Heart left ventricle (tissue), 16 donors: ENCODE data around the gene TTYH1. TPM values are rescaled to one million over a fixed set of nuclear protein-coding genes. Genes with fewer than 3 reads are reported as not detected.

ENCODE experiments used
- ATAC-seq, 4 donors: fragments of 200-7000 bp; cut with Tn5 transposase; one replicate each; pipeline ENCODE4 v1.9.1; 2020 to 2022; ENCODE audit warnings: moderate library complexity in 4 of 4, mild to moderate bottlenecking in 3 of 4, moderate number of reproducible peaks in 1 of 4
- DNase-seq, 5 donors: peaks; one replicate each; pipeline ENCODE4 v3.0.0-alpha.2; 2020
- H3K27ac ChIP-seq, 12 donors: fragments of 200-600 bp; sonication (generic) in 4 of 12; one replicate each; pipeline versions ENCODE4 v1.5.0 to v1.8.0; 2016 to 2022; ENCODE audit warnings: mild to moderate bottlenecking in 2 of 12
- H3K27me3 ChIP-seq, 9 donors: fragments of 200-600 bp; sonication (generic) in 2 of 9; one replicate each; pipeline versions ENCODE4 v1.5.1 to v1.8.0; 2016 to 2022; ENCODE audit warnings: mild to moderate bottlenecking in 3 of 9
- H3K36me3 ChIP-seq, 9 donors: fragments of 200-600 bp; sonication (generic) in 2 of 9; one replicate each; pipeline versions ENCODE4 v1.5.0 to v1.8.0; 2018 to 2022; ENCODE audit warnings: mild to moderate bottlenecking in 2 of 9
- H3K4me1 ChIP-seq, 12 donors: fragments of 200-600 bp; sonication (generic) in 4 of 12; one replicate each; pipeline versions ENCODE4 v1.5.0 to v1.8.0; 2016 to 2022; ENCODE audit warnings: mild to moderate bottlenecking in 3 of 12
- H3K4me3 ChIP-seq, 12 donors: fragments of 200-600 bp; sonication (generic) in 4 of 12; one replicate each; pipeline versions ENCODE4 v1.5.0 to v1.8.0; 2017 to 2022; ENCODE audit warnings: mild to moderate bottlenecking in 9 of 12, moderate library complexity in 4 of 12
- H3K9me3 ChIP-seq, 12 donors: fragments of 200-600 bp; sonication (generic) in 4 of 12; one replicate each; pipeline versions ENCODE4 v1.5.0 to v1.8.0; 2016 to 2022; ENCODE audit warnings: mild to moderate bottlenecking in 1 of 12
- POLR2A ChIP-seq, 2 donors: fragments of 450-650 bp; IDR thresholded peaks; one replicate each; pipeline ENCODE4 v1.6.1; 2017; ENCODE audit warnings: antibody characterized with exemption in 2 of 2, mild to moderate bottlenecking in 2 of 2, moderate library complexity in 2 of 2
- WGBS, 4 donors: extraction: QIAGEN DNeasy Blood & Tissue Kit in 2 of 4; methylation state at CpG; one replicate each; pipeline versions ENCODE4 v1.1.5 to v1.1.7; 2013 to 2018; 5-methylcytosine and 5-hydroxymethylcytosine counted together
- intact Hi-C, 10 donors: fragments of 100-400 bp; cut with DNase I; formaldehyde crosslinking; loops; one replicate each; pipeline versions ENCODE4 v1.11.1 to v1.14.2; 2022
- polyA plus RNA-seq, 2 donors: library from polyadenylated mRNA; stranded (reverse); fragments of 200-250 nt; gene quantifications; one replicate each; pipeline ENCODE4 v1.2.3, GENCODE V29; 2013
- total RNA-seq, 9 donors: library from RNA; depleted of rRNA in 2 of 9; stranded (reverse); fragments of >200 nt in 2 of 9; fragmentation: NEBNext Ultra II Directional in 3 of 9; extraction: Animal tissue kit (Norgen Biotek cat#: 25700) in 3 of 9; gene quantifications; one replicate each; pipeline versions ENCODE4 v1.1.0 to v1.2.4, GENCODE V29; 2016 to 2023
- TF ChIP-seq, protein P1 (sequence below), 12 donors: fragments of 200-600 bp; sonication (generic) in 4 of 12; IDR thresholded peaks; one replicate each; pipeline versions ENCODE4 v1.5.0 to v1.8.0; 2018 to 2022; ENCODE audit warnings: antibody characterized with exemption in 12 of 12, mild to moderate bottlenecking in 5 of 12
- donor health status: ischemic (EF 13 %, LVEDD 7.1; RV severe dilation, severe dysfunction).
- donor health status: healthy with polysubstance abuse.
- donor health status: DM: no; HTN: yes; CAD: no.
- donor health status: DM: no; HTN: no; CAD: no.
- donor health status: ischemic (EF 25% LVEDD 6.9; RV normal size, moderate dysfunction).
- donor health status: ischemic (EF 25% LVEDD 5.7; RV mildly dilated, moderate dysfunction).
- donor health status: healthy.
- donor health status: DM: yes; HTN: yes; CAD: no.
- donor health status: ischemic (EF 35%, LVEDD 5.7; RV mildly dilated, moderate dysfunction).
- donor health status: nonischemic (EF 11% LVEDD 7.7; RV severe dilation, severe dysfunction).
- donor health status: DM: yes; HTN: yes; CAD: no.
- donor health status: PGD.
- donor health status: ischemic (EF 29% LVEDD 5.4; RV normal size, mild dysfunction).
- donor health status: nonischemic (EF 23%, LVEDD 6.1; RV moderate dilation, normal function).

TTYH1 gene
- total and polyA plus RNA-seq, 11 donors = 0.46 to 6.9 (median 1.1) TPM

DNA sequence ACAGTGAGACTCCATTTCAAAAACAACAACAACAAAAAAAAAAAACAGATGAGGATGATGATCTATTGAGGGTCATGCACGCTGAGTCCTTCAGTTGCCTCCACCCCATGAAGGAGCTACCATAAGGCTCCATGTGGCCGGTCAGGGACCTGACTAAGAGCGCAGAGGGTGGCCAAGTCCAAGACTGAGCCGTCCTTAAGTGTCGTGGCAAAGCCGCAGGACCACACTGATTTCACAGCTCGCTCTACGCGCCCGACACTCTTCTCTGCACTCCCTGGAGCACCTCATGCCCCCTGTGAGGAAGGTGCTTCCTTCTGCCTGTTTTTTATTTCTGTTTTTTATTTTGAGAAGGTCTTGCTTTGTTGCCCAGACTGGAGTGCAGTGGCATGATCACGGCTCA lies 12.3 kb downstream of the TTYH1 start:
- no peak for TF ChIP-seq POLR2A (IDR thresholded peaks at IDR 0.05)
- 83 to 87% (median 85%) methylated on average over 11 of the region's 11 CpGs for WGBS, 4 donors
- intact Hi-C loops = no loop called here
- H3K27me3 ChIP-seq = peaks cover 6 to 75% (median 19%) of the 10 kb centered on the region in 9 donors
- no peak overlapping the region for H3K27ac ChIP-seq
- ATAC-seq (no peak), DNase-seq (no peak)
- H3K9me3 ChIP-seq = no peaks in the 10 kb centered on the region
- no peaks in the 10 kb centered on the region for H3K36me3 ChIP-seq
- H3K4me1 ChIP-seq = peaks cover 0 to 20% (median 14%) of the 10 kb centered on the region in 12 donors
- H3K4me3 ChIP-seq = no peak overlapping the region

DNA sequence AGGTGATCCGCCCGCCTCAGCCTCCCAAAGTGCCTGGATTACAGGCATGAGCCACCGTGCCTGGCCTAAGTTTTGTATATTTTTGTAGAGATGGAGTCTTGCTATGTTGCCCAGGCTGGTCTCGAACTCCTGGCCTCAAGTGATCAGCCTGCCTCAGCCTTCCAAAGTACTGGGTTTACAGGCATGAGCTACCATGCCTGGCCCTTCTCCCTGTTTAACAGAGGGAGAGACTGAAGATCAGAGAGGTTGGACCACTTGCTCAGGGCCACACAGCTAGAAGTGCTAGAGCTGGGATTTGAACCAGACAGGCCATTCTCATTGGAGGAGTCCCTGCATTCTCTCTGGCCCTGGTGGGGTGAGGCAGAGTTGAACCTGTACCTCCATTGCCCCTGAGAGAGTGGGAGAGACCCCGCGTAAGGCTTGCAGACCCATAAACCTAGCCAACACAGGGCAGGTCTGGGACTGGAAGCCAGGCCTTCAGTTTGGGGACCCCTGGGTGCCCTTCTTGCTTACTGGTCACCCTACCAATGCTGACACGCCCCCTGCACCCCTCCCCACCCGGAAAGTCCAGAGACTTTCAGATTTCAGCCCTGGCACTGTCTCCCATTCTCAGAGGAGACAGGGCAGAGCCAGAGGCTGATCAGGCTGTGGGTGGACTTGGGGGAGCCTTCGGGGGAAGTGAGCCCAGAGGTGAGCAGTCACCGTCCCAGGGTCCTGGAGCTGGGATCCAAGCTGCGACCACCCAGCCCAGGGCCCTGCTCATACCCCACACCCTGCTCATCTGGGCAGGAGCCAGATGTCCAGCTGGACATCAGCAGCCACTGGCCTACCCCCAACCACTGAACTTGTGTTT lies 13.3 kb downstream of the TTYH1 start:
- Histone ChIP-seq H3K4me3 (no peak overlapping the region), H3K36me3 (no peaks in the 10 kb centered on the region), H3K9me3 (no peaks in the 10 kb centered on the region), H3K27me3 (peaks cover 6 to 67% (median 19%) of the 10 kb centered on the region in 9 donors), H3K4me1 (peaks cover 0 to 20% (median 14%) of the 10 kb centered on the region in 12 donors), H3K27ac (no peak overlapping the region)
- no peak for ATAC-seq
- intact Hi-C loops = no loop called here
- WGBS, 4 donors = 68 to 79% (median 76%) methylated on average over 8 to 11 of the region's 11 CpGs
- no peak for DNase-seq
- TF ChIP-seq POLR2A (IDR thresholded peaks at IDR 0.05) = no peak
- TF ChIP-seq, protein P1, sequence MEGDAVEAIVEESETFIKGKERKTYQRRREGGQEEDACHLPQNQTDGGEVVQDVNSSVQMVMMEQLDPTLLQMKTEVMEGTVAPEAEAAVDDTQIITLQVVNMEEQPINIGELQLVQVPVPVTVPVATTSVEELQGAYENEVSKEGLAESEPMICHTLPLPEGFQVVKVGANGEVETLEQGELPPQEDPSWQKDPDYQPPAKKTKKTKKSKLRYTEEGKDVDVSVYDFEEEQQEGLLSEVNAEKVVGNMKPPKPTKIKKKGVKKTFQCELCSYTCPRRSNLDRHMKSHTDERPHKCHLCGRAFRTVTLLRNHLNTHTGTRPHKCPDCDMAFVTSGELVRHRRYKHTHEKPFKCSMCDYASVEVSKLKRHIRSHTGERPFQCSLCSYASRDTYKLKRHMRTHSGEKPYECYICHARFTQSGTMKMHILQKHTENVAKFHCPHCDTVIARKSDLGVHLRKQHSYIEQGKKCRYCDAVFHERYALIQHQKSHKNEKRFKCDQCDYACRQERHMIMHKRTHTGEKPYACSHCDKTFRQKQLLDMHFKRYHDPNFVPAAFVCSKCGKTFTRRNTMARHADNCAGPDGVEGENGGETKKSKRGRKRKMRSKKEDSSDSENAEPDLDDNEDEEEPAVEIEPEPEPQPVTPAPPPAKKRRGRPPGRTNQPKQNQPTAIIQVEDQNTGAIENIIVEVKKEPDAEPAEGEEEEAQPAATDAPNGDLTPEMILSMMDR (IDR thresholded peaks at IDR 0.05) = no peak

DNA sequence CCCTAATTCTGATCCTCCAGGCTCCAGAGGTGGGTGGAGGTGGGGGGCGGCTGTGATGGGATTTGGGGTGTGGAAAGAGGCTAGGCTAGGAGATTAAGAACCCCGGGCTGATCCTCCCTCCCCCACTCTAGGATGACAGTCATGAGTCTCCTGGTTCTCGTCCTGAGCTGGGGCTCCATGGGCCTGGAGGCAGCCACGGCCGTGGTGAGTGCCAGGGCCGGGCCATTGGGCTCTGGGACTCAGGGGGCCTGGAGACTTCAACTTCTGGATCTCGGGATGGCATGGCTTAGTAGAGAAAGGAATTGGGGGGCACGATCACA lies 13.9 kb downstream of the TTYH1 start:
- ATAC-seq (no peak), DNase-seq (no peak)
- Histone ChIP-seq H3K27me3 (peaks cover 6 to 61% (median 19%) of the 10 kb centered on the region in 9 donors), H3K27ac (no peak overlapping the region), H3K4me3 (no peak overlapping the region), H3K36me3 (no peaks in the 10 kb centered on the region), H3K4me1 (peaks cover 0 to 23% (median 14%) of the 10 kb centered on the region in 12 donors), H3K9me3 (no peaks in the 10 kb centered on the region)
- 51 to 63% (median 58%) methylated on average over 6 to 8 of the region's 8 CpGs for WGBS, 4 donors
- intact Hi-C loops = no loop called here
- no peak for TF ChIP-seq POLR2A (IDR thresholded peaks at IDR 0.05)
- TF ChIP-seq, protein P1 (IDR thresholded peaks at IDR 0.05) = no peak

DNA sequence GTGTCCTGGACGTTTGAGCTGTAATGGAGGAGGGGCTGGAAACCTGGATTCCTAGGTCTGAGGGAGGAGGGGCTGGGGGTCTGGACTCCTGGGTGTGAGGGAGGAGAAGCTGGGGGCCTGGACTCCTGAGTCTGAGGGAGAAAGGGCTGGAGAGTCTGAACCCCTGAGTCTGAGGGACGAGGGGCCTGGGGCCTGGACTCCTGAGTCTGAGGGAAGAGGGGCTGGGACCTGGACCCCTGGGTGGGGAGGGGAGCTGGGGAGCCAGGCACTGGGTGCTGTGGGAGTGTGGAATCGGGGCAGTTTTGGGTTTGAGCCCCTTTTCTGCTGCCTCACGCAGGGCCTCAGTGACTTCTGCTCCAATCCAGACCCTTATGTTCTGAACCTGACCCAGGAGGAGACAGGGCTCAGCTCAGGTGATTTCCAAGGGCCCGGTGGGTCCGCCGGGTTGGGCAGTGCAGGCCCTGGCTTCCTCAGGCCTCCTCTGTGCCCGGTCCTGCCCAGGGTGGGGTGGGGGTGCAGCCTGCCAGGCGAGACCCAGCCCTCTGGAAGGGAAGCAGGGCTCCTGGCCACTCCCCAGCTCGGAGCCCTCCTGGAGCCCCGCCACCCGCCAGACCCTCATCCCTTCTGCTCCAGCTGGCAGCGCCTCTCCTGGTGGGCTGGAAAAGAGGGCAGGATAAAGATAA lies 14.4 kb downstream of the TTYH1 start:
- no peak for DNase-seq
- Histone ChIP-seq H3K27me3 (peaks cover 6 to 58% (median 19%) of the 10 kb centered on the region in 9 donors), H3K27ac (peak overlapping the region in 1 of 12 donors; percentile 37), H3K4me1 (peaks cover 0 to 28% (median 16%) of the 10 kb centered on the region in 12 donors), H3K4me3 (no peak overlapping the region), H3K9me3 (no peaks in the 10 kb centered on the region), H3K36me3 (no peaks in the 10 kb centered on the region)
- intact Hi-C loops = no loop called here
- WGBS, 4 donors = 51 to 59% (median 54%) methylated on average over 8 to 13 of the region's 13 CpGs
- ATAC-seq = peak in 2 of 4 donors; percentile 3 to 4
- no peak for TF ChIP-seq POLR2A (IDR thresholded peaks at IDR 0.05)
- TF ChIP-seq, protein P1 (IDR thresholded peaks at IDR 0.05) = no peak
